Activated CD4-positive, alpha-beta T cell treated with anti-CD3 and anti-CD28 coated beads for 24 hours (primary cell): ENCODE data around the gene UBE4A.

Experiments used
- DNase-seq, 2 donors: peaks; one replicate each; pipeline ENCODE4 v3.0.0-alpha.2; 2020; ENCODE audit warnings: low read depth in 2 of 2

Gene UBE4A

GRCh38 chr11:118438314-118438931 is 79.0 kb downstream of the UBE4A start:
- DNase-seq: no peak

DNA sequence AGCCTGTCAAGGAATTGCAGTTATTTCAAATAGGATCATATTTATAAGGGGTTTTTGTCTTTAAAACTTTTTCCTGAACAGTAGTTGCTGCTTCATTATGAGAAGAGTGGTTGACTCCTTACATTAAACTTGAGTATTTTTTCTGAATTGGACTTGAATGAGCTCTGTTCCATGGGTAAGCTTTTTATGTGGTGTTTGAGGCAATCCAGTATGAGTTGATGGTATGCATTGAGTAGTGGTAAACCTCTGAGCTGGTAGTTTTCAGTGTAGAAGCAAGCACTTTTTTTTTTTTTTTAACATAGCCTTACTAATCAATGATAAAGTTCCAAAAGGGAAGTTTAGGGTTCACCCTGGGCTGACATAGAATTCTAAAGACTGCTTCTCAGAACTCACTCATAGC is 80.2 kb downstream of the UBE4A start:
- DNase-seq: no peak

DNA sequence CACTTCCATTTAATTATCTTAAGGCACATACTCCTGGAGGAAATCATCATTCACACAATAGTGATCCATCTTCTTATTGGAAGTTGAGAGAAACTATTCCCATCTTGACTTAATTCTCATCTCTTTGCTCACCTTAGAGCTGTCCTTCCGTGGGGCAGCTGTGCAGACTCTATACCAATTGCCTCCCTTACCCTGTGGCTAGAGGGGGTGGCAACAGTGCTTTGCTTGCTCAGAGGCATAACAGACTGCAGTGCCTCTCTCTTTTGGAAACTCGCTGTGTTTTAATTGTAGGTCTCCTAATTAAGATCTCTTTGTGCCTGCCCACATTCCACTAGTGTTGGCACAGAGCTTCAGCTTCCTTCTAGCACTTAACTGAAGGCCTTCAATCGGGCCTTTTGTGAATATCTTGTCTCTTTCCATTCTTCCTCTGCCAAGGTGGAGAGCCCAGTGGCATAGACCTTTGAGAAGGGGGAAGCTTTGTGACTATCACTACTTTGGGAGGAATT is 82.4 kb downstream of the UBE4A start:
- no peak for DNase-seq

DNA sequence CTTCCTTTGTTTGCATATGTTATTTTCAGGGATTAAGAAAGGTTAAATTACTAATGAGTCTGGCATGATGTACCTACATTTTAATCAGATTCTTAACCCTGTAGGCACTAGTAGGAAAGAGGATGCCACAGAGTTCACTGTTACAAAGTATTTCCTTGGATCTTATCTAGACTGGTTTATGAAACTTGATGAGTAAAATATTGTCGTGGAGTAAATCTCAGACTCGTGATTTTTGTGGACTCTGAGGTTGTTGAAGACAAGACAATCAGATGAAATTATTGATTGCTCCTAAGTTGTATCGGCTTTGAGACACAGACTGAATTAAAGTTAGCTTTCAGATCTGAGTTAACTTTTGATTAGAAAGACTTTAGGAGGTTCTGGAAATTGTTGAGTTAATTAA is 82.9 kb downstream of the UBE4A start:
- DNase-seq: no peak

GRCh38 chr11:118442908-118443589 is 83.6 kb downstream of the UBE4A start:
- no peak for DNase-seq

DNA sequence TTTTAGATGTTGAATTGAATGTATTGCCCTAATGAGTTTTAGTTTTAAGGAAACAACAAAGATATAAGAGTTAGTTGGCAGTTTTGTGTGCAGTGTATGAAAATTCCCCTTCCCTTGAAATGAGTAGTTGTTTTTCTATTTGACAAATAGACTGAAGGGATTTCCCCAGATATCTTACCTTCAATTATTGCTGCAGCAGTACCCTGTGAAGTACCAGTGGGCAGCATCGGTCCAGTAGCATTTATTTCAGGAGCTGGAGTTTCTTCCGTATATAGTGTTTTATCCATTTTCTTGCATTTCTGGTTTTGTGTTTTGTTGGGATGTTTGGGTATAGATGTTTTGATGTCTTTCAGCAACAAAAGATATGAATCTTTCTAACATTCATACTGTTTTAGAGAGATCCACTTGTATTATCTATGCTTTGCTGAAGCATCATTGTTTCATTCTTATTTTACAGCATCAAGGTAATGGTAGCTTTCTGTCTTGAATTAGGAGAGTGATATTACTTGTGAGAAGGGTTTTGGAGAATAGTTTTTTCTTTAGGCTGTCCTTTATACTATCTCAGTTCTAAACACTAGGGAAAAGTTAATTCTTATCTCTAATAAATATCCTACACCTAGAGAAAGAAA is 84.3 kb downstream of the UBE4A start:
- DNase-seq: no peak

DNA sequence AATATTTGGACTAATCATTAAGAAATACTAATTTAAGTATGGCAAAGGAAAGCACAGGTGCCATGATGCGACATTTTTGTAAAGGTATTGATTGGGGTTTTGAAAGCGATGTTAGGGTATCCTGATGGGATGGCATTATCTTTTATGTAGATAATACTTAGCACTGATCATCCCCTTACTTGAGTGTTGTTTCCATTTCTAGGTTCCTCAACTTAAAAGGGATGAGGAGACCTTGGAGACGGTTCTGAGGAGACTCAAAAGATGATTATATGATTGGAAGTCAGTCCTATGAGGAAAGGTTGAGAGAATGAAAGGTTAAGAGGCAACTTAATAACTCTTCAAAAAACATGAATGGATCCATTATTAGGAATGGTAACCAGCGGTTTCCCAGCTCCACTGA is 88.0 kb downstream of the UBE4A start:
- no peak for DNase-seq

- DNase-seq: no peak
Measured at GRCh38 chr11:118448294-118448693, 88.9 kb downstream of the UBE4A start.
